Glutamatergic neuron (in vitro differentiated cells): Measurements from ENCODE around the gene CEP120. TPM values are rescaled to one million over a fixed set of nuclear protein-coding genes. Genes with fewer than 3 reads are reported as not detected.

Experiments
- DNase-seq: peaks from one replicate; pipeline ENCODE4 v3.0.0; 2022
- H3K27ac Mint-ChIP-seq: one replicate; pipeline ENCODE4 v1.8.0; 2020; ENCODE audit warnings: mild to moderate bottlenecking, mixed read lengths, inconsistent platforms; ENCODE audit not compliant: unreplicated experiment
- H3K27me3 Mint-ChIP-seq: one replicate; pipeline ENCODE4 v1.8.0; 2020; ENCODE audit warnings: mild to moderate bottlenecking, moderate library complexity, mixed read lengths, inconsistent platforms; ENCODE audit not compliant: unreplicated experiment
- H3K36me3 Mint-ChIP-seq: one replicate; pipeline ENCODE4 v1.8.0; 2020; ENCODE audit warnings: mild to moderate bottlenecking, mixed read lengths, inconsistent platforms; ENCODE audit not compliant: unreplicated experiment
- H3K4me1 Mint-ChIP-seq: one replicate; pipeline ENCODE4 v1.8.0; 2020; ENCODE audit warnings: mild to moderate bottlenecking, low read depth, mixed read lengths, inconsistent platforms; ENCODE audit not compliant: unreplicated experiment
- H3K4me3 Mint-ChIP-seq: one replicate; pipeline ENCODE4 v1.8.0; 2020; ENCODE audit warnings: mild to moderate bottlenecking, mixed read lengths, inconsistent platforms; ENCODE audit not compliant: unreplicated experiment
- H3K9me3 Mint-ChIP-seq: one replicate; pipeline ENCODE4 v1.8.0; 2020; ENCODE audit warnings: mild to moderate bottlenecking, moderate library complexity, mixed read lengths, inconsistent platforms; ENCODE audit not compliant: unreplicated experiment
- CTCF ChIP-seq: fragments of 200-600 bp; sonication (generic); IDR thresholded peaks from one replicate; pipeline ENCODE4 v1.5.0; 2021; ENCODE audit not compliant: partially characterized antibody, unreplicated experiment
- total RNA-seq: library from RNA; stranded (reverse); fragmentation: NEBNext Ultra II Directional; extraction: Animal tissue kit (Norgen Biotek cat#: 25700); gene quantifications from one replicate; pipeline ENCODE4 v1.2.1, GENCODE V29; 2021; ENCODE audit not compliant: unreplicated experiment

The CEP120 gene
- total RNA-seq, 1 donor from 2014 or later = 8.2 TPM

DNA sequence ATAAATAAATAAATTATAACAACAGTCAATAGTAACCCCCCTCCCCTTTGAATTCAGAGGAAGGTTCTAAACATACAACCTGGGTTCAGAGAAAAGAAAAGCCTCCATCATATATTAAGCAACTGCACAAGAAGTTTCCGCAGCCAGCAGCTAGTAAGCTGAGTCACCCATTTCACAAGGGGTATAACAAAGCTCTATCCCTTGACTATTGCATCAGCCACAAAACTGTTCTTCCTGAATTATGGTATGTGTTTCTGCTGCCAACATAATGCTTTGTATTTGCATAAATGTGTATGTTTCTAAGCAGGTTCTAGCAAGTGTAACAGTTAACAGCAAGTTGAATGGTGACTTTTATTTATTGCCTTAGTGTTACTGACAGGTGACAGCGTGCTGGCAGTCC is 6.8 kb upstream of the CEP120 start:
- Mint-ChIP-seq H3K27me3 (peaks cover 5% of the 10 kb centered on the region), H3K4me1 (peaks cover 17% of the 10 kb centered on the region), H3K4me3 (no peak overlapping the region), H3K27ac (no peak overlapping the region), H3K9me3 (peaks cover 2% of the 10 kb centered on the region), H3K36me3 (peaks cover 4% of the 10 kb centered on the region)
- no peak for TF ChIP-seq CTCF
- DNase-seq = no peak

GRCh38 chr5:123429221-123429954 is 6.2 kb upstream of the CEP120 start:
- Mint-ChIP-seq H3K27ac (no peak overlapping the region), H3K36me3 (peaks cover 4% of the 10 kb centered on the region)

DNA sequence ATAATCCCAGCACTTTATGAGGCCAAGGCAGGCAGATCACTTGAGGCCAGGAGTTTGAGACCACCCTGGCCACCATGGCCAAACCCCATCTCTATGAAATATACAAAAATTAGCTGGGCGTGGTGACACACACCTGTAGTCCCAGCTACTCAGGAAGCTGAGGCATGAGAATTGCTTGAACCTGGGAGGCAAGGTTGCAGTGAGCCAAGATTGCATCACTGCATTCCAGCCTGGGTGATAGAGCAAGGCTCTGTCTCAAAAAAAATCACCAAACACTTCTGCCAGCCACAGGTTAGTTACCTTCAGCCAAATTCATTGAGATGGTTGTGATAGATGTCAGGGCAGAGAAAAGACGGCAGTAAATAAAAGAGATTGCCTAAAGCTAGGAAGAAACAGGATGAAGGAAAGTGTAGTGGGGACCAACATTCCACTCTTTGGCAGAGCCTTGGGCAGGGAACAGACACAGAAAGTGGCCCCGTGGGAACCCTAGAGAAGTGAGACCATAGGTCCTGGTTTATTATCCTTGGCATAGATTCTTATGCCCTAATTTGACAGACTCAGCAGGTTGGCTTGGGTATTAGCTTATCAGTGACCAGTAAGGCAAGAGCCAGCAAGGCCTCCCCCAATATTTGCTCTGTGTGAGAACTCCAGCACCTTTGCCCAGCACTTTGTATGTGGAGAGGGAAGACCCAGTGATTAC is 5.5 kb upstream of the CEP120 start:
- no peak for TF ChIP-seq CTCF
- Mint-ChIP-seq H3K4me1 (peaks cover 21% of the 10 kb centered on the region), H3K27me3 (peaks cover 5% of the 10 kb centered on the region), H3K36me3 (peaks cover 4% of the 10 kb centered on the region), H3K9me3 (peaks cover 6% of the 10 kb centered on the region), H3K4me3 (no peak overlapping the region), H3K27ac (no peak overlapping the region)
- no peak for DNase-seq

More at GRCh38 chr5:123429221-123429954, 6.2 kb upstream of the CEP120 start:
- Mint-ChIP-seq H3K9me3 (peaks cover 2% of the 10 kb centered on the region), H3K27me3 (peaks cover 5% of the 10 kb centered on the region), H3K4me3 (no peak overlapping the region), H3K4me1 (peaks cover 17% of the 10 kb centered on the region)
- TF ChIP-seq CTCF = no peak
- DNase-seq = no peak

GRCh38 chr5:123427281-123427680 is 4.1 kb upstream of the CEP120 start:
- peaks cover 2% of the 10 kb centered on the region for H3K27me3 Mint-ChIP-seq
- H3K27ac Mint-ChIP-seq = no peak overlapping the region
- TF ChIP-seq CTCF = no peak
- peaks cover 3% of the 10 kb centered on the region for H3K9me3 Mint-ChIP-seq
- H3K4me3 Mint-ChIP-seq = no peak overlapping the region
- peaks cover 4% of the 10 kb centered on the region for H3K36me3 Mint-ChIP-seq
- DNase-seq = no peak
- H3K4me1 Mint-ChIP-seq = peaks cover 16% of the 10 kb centered on the region

DNA sequence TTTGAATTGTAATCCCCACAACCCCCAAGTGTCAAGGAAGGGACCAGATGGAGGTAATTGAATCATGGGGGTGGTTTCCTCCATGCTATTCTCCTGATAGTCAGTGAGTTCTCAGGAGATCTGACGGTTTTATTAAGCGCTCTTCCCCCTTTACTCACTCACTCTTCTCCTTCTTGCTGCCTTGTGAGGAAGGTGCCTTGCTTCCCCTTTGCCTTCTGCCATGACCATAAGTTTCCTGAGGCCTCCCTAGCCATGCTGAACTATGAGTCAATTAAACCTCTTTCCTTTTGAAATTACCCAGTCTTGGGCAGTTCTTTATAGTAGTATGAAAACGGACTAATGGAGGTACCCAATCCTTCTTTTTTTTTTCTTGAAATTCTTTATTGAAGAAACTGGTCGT is 2.2 kb upstream of the CEP120 start:
- no peak for TF ChIP-seq CTCF
- no peak for DNase-seq
- Mint-ChIP-seq H3K4me1 (peaks cover 8% of the 10 kb centered on the region), H3K9me3 (peaks cover 3% of the 10 kb centered on the region), H3K27me3 (peaks cover 2% of the 10 kb centered on the region), H3K36me3 (no peaks in the 10 kb centered on the region), H3K27ac (no peak overlapping the region), H3K4me3 (no peak overlapping the region)
